Bronchial epithelial cell (primary cell): Measurements from ENCODE around the gene TFR2. TPM values are rescaled to one million over a fixed set of nuclear protein-coding genes. Genes with fewer than 3 reads are reported as not detected.

Experiments used
- DNase-seq: peaks from one replicate; pipeline ENCODE4 v3.0.0-alpha.2; 2010; ENCODE audit warnings: low read depth
- FAIRE-seq: peaks from 2 replicates; lab custom pipeline; 2011; peaks lifted over from hg19 to GRCh38; lab: Jason Lieb, UNC
- H3K27me3 ChIP-seq: 2 replicates; pipeline ENCODE4 v1.5.1; 2011; ENCODE audit warnings: low read length; ENCODE audit not compliant: control insufficient read depth, insufficient read depth
- H3K36me3 ChIP-seq: 2 replicates; pipeline ENCODE4 v1.5.1; 2011; ENCODE audit warnings: low read length; ENCODE audit not compliant: control insufficient read depth, insufficient read depth
- H3K4me3 ChIP-seq: 2 replicates; pipeline ENCODE4 v1.5.1; 2011; ENCODE audit warnings: mild to moderate bottlenecking, low read depth, low read length, control low read depth
- total RNA-seq: library from RNA; depleted of rRNA; stranded (reverse); fragments of >200 nt; gene quantifications from 2 replicates; pipeline ENCODE4 v1.2.1, GENCODE V29; 2014
- TF ChIP-seq, protein P1 (sequence below): IDR thresholded peaks from 2 replicates; pipeline ENCODE4 v1.5.1; 2011; ENCODE audit warnings: mild to moderate bottlenecking, moderate library complexity, low read length, control low read depth, inconsistent platforms; ENCODE audit not compliant: insufficient read depth, severe bottlenecking

Gene TFR2
- total RNA-seq, 1 donor from 2014 or later: not detected

DNA sequence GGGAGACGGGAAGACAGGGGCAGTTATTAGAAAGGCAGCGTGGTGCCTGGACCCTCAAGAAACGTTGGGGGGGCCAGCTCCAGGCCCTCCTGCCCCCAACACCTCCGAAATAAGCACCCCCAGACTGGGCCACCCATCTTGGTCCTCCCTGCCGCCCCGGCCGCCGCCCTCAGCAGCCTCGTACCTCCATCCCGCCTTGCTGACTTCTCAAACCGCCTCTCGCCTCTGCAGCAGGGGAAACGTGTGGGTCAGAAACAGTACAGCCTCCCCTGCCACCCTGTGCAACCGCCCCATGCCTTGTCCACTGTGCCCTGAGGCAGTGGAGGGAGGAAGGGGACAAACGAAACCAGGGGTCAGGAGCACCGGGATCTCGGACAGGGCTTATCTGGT lies 45.5 kb upstream of the TFR2 start:
- TF ChIP-seq, protein P1, sequence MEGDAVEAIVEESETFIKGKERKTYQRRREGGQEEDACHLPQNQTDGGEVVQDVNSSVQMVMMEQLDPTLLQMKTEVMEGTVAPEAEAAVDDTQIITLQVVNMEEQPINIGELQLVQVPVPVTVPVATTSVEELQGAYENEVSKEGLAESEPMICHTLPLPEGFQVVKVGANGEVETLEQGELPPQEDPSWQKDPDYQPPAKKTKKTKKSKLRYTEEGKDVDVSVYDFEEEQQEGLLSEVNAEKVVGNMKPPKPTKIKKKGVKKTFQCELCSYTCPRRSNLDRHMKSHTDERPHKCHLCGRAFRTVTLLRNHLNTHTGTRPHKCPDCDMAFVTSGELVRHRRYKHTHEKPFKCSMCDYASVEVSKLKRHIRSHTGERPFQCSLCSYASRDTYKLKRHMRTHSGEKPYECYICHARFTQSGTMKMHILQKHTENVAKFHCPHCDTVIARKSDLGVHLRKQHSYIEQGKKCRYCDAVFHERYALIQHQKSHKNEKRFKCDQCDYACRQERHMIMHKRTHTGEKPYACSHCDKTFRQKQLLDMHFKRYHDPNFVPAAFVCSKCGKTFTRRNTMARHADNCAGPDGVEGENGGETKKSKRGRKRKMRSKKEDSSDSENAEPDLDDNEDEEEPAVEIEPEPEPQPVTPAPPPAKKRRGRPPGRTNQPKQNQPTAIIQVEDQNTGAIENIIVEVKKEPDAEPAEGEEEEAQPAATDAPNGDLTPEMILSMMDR: no peak
- FAIRE-seq (no peak), DNase-seq (no peak)
- H3K27me3 ChIP-seq: no peaks in the 10 kb centered on the region
- H3K36me3 ChIP-seq: peaks cover 36% of the 10 kb centered on the region
- H3K4me3 ChIP-seq: no peak overlapping the region

DNA sequence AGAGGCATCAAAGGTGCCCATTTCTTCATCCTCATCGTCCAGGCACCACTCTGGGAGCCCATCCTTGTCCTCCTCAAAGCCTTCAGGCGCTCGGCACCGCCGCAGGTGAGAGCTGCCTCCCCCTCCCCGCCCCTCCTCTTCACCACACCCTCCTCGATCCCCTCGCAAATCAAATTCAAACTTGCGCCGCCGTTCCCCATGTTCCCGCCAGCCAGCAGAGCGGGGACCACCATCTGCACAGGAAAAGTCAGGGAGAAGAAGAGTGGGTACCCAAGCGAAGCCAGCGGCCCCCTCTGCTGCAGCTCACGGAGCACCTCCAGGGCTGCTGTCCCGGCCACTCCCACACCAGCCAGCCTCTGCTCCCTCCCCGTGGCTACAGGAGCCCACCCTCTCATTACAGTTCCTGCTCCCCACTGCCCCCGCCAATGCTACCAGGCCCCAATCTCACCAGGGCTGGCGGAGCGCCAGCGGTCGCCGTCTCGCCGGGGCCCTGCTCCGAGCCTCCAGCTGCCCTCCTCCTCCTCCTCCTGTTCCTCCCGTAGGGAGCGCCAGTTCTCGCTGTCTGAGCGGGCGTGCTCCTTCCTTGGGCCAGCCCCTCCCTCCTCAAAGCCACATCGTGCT lies 45.0 kb upstream of the TFR2 start:
- TF ChIP-seq, protein P1: no peak
- FAIRE-seq (no peak), DNase-seq (no peak)
- no peaks in the 10 kb centered on the region for H3K27me3 ChIP-seq
- H3K36me3 ChIP-seq: peaks cover 40% of the 10 kb centered on the region
- no peak overlapping the region for H3K4me3 ChIP-seq

DNA sequence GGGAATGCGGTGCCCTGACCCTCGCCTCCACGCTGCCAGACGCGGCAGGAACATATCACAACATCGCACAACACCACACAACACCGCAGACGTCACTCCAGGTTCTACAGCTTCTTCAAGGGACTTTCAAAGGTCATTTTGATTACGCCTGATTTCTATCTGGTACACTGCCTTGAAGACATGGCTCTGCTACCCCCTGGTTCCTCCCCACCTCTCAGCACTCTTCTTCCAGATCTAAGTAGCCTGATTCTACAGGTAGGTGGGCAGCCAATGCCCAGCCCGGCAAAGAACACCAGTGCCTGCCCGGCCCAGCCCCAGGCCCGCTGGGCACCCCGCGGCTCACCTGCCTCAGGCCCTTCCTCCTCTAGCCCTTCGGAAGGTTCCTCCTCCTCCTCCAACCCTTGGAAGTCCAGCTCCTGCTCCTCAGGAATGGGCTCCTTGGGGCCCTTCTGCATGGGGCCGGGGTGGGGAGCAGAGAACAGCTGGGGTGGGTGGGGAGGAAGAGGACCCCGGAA lies 44.3 kb upstream of the TFR2 start:
- H3K27me3 ChIP-seq: no peaks in the 10 kb centered on the region
- no peak for DNase-seq
- H3K4me3 ChIP-seq: no peak overlapping the region
- no peak for FAIRE-seq
- TF ChIP-seq, protein P1: no peak
- peaks cover 38% of the 10 kb centered on the region for H3K36me3 ChIP-seq

DNA sequence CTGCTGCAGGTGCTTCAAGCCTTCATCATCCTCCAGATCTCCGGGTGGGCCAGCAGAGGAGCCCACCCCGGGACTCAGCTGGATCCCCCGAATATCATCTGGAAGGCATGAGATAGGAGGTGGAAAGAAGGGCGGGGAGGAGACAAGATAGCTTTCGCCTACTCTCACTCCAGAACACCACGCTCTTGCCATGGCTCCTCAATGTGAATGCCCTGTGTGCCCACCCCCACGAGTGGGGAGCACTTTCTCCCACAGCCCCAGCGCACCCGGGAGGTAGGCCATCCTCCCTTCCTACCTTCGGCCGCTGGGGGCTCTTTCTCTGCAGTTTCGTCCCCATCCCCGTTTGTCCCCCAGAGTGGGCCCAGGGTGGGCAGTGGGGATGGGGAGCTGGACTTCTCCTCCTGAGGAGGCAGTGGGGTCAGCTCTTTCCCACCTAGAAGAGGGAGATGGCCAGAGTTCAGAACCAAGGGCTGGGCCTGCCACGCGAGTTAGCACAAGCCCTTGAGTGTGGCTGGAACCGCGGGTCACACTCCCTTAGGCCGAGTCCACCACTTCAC lies 43.8 kb upstream of the TFR2 start:
- H3K4me3 ChIP-seq: no peak overlapping the region
- H3K27me3 ChIP-seq: no peaks in the 10 kb centered on the region
- peaks cover 37% of the 10 kb centered on the region for H3K36me3 ChIP-seq
- FAIRE-seq (no peak), DNase-seq (no peak)
- TF ChIP-seq, protein P1: no peak

DNA sequence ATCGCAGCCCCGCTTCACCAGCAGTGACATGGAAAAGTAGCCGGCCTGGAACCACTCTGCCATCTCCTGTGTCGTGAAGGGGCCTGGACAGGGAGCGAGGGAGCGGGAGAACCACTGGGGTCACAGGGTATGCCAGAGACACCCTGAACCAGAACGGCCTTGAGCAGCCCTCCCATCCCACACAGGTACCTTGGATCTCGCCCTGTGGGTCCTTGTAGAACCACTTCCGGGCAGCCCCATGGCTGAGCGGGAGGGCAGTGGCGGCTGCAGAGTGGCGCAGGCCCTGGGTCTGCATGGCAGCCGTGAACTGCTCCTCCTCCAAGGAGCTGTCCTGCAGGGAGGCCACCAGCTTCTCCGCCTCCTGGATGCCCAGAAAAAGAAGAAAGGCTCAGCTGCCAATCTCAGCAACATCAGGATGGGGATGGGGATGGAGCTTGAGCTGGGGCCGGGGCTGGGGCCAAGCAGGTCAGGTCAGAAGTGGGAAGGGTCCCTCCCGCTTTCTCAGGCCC lies 43.2 kb upstream of the TFR2 start:
- Histone ChIP-seq H3K4me3 (no peak overlapping the region), H3K27me3 (no peaks in the 10 kb centered on the region), H3K36me3 (peaks cover 37% of the 10 kb centered on the region)
- DNase-seq (no peak), FAIRE-seq (no peak)
- TF ChIP-seq, protein P1: no peak
